ENCODE data around the gene FAM118B.
A peak's percentile ranks its signal among the peaks of the same experiment; 100 is the strongest.

Gene FAM118B

DNA sequence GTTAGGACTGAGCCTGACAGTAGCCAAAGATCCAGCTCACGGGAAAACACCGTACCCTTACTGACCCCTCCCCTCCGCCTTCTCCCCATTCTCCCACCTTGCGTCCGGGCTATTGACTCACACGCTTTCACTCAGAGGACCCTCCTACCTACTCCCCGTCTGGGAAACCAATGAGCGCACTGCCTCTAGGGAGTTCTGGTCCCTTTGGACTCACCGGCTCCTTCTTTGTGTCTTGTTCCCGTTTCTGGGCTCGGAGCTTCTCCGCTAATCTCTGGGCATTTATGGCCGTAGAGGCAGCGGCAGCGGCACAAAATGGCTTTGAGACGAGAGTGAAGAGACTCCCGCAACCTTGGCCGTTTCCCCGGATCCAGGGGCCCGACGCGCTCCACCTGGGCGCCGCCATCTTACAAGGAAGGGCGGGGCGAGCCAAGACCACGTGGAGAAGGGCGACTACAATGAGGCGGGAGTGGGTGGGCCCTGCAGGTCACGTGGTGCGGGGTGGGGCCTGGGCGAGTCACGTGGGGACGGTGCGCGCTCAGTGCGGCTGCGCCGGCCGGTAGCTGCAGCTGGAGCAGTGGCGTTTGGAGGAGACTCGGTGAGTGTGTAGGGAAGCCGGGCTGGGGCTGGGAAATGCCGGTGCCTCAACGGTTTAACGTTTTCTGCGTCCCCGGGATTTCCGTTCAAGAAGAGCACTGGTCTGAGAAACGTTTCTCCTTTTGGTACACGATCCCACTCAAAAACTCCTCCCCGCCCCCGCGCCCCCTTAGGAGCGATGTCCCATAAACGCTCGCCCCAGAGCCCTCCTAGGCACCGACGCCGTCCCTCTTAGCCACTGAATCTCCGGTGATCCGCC is at the start of gene FAM118B, which contains the start of gene RPUSD4:
FAM118B (plus strand) TSS at position 547 of the 853 bp plus-strand sequence. CDS start 23,220 bp downstream, outside the sequence.
RPUSD4 (minus strand) TSS at position 415 of the 853 bp plus-strand sequence; CDS start at position 403, 12 bp downstream.
- H3K4me3 ChIP-seq (ENCODE audit: low read depth, low read length): peak within 1 kb of the TSS; percentile 89
- peak within 1 kb of the TSS; percentile 86 for H2AFZ ChIP-seq (ENCODE audit: low read length, unreplicated experiment)
- H3K4me1 ChIP-seq (ENCODE audit: control insufficient read depth, insufficient read depth, low read length, unreplicated experiment): peaks cover 9% of the 10 kb centered on the region
- H3K27me3 ChIP-seq (ENCODE audit: insufficient read depth, low read length): no peaks in the 10 kb centered on the region
- H3K79me2 ChIP-seq (ENCODE audit: control insufficient read depth, insufficient read depth, low read length, unreplicated experiment): peaks cover 57% of the 10 kb centered on the region
- H3K36me3 ChIP-seq (ENCODE audit: insufficient read depth, low read length): no peaks in the 10 kb centered on the region; the same call in 1 of the 2 replicates
- H3K27ac ChIP-seq (ENCODE audit: low read depth, low read length): peak within 1 kb of the TSS; percentile 26; the same call in 1 of the 2 replicates

DNA sequence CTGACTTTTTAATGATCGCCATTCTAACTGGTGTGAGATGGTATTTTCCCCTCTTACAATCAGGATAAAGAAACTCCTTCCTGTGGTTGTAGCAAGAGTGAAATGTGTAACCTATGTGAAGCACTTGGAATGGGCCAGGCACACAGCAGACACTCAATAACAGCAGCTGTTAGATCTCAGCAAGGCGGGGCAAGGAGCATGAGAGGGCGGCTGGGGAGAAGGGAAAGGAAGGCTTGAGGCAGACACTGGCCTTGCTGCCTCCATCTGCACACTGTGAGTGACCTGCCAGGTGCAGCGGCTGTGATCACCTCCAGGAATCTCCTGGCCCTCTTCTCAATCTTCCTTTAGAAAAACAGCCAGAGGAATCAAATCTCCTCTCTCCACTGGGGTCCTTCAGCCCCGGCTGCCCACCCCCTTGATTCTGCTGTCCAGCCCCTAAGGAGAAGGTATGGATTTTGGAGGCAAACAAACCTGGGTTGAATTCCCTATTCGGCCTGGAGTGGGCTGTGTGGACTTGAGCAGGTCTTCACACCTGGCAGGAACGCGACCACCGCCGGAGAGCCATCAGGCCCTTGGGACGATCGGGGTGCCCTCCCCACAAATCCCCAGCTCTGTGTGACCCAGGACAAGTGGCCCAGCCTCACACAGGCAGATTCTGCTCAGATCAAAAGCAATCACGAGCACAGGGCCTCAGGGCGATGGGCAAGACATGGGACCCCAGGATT is 49.1 kb upstream of the FAM118B start:
- H2AFZ ChIP-seq (ENCODE audit: low read length, unreplicated experiment): no peak overlapping the region
- peaks cover 8% of the 10 kb centered on the region for H3K4me1 ChIP-seq (ENCODE audit: control insufficient read depth, insufficient read depth, low read length, unreplicated experiment)
- no peak overlapping the region for H3K27ac ChIP-seq (ENCODE audit: low read depth, low read length)

DNA sequence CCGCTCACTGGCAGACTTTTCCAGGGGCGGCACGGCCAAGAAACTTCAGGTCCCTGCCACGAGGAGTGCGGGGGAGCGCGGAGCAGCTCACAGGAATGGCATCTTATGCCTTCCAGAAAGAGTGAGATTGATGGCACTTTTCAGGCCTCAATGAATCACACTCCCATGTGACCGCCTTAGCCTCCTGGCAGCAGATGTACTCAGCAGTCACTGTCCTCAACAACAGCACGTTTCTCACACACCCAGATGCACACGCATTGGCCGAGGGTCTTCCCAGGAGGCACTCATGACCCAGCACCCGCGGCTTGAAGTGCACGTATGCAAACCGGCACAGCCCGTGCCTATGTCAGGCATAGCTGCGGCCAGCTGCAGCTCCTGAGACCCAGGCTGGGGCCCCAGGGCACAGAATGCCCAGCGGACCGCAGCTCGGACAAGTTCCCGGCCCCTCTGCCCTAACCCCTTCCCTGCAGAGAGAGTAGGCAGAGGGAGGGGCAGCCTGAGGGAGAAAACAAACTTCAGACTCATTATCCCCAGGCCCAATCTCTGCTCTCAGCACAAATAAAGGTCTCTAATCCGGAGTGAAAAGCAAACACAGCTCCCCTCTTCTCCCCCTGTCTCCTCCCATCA is 48.4 kb upstream of the FAM118B start:
- peaks cover 8% of the 10 kb centered on the region for H3K4me1 ChIP-seq (ENCODE audit: control insufficient read depth, insufficient read depth, low read length, unreplicated experiment)
- no peak overlapping the region for H3K4me3 ChIP-seq (ENCODE audit: low read depth, low read length)
- H3K27ac ChIP-seq (ENCODE audit: low read depth, low read length): no peak overlapping the region
- H3K27me3 ChIP-seq (ENCODE audit: insufficient read depth, low read length): peaks cover 14% of the 10 kb centered on the region; the same call in 1 of the 2 replicates
- H2AFZ ChIP-seq (ENCODE audit: low read length, unreplicated experiment): no peak overlapping the region
- H3K36me3 ChIP-seq (ENCODE audit: insufficient read depth, low read length): no peaks in the 10 kb centered on the region
- H3K79me2 ChIP-seq (ENCODE audit: control insufficient read depth, insufficient read depth, low read length, unreplicated experiment): no peaks in the 10 kb centered on the region

More for the DNA sequence above, 49.1 kb upstream of the FAM118B start:
- Histone ChIP-seq H3K79me2 (ENCODE audit: control insufficient read depth, insufficient read depth, low read length, unreplicated experiment) (no peaks in the 10 kb centered on the region), H3K4me3 (ENCODE audit: low read depth, low read length) (no peak overlapping the region), H3K36me3 (ENCODE audit: insufficient read depth, low read length) (no peaks in the 10 kb centered on the region), H3K27me3 (ENCODE audit: insufficient read depth, low read length) (peaks cover 9% of the 10 kb centered on the region; the same call in 1 of the 2 replicates)

DNA sequence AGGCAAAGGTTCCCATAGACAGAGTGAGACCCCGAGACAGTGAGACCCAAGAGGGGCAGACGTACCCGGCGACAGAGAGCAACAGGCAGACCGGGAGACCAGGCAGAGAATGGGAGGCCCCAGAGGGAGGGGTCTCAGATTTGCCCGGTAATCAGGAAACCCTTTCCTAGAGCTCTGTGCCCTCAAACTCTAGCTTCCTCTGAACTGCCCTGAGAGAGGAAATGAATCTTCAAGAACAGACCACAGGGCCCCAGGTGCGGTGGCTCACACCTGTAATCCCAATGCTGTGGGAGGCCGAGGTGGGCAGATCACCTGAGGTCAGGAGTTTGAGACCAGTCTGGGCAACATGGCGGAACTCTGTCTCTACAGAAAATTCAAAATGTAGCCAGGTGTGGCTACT is 47.8 kb upstream of the FAM118B start:
- peaks cover 8% of the 10 kb centered on the region for H3K4me1 ChIP-seq (ENCODE audit: control insufficient read depth, insufficient read depth, low read length, unreplicated experiment)

DNA sequence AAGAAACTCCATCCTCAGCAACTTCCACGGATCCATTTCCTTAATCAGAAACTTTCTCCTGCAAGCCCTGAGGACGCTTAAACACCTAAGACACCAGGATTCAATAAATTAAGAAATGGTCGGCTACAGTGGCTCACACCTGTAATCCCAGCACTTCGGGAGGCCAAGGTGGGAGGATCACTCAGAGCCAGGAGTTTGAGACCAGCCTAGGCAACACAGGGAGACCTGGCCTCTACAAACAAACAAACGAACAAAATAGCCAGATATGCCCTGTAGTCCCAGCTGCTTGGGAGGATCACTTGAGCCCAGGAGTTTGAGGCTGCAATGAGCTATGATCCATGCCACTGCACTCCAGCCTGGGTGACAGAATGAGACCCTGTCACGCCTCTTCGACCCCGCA is 46.8 kb upstream of the FAM118B start:
- Histone ChIP-seq H3K79me2 (ENCODE audit: control insufficient read depth, insufficient read depth, low read length, unreplicated experiment) (no peaks in the 10 kb centered on the region), H3K4me3 (ENCODE audit: low read depth, low read length) (no peak overlapping the region), H3K27me3 (ENCODE audit: insufficient read depth, low read length) (peaks cover 14% of the 10 kb centered on the region; the same call in 1 of the 2 replicates), H3K27ac (ENCODE audit: low read depth, low read length) (no peak overlapping the region), H3K4me1 (ENCODE audit: control insufficient read depth, insufficient read depth, low read length, unreplicated experiment) (peaks cover 8% of the 10 kb centered on the region), H2AFZ (ENCODE audit: low read length, unreplicated experiment) (no peak overlapping the region), H3K36me3 (ENCODE audit: insufficient read depth, low read length) (no peaks in the 10 kb centered on the region)

More for the DNA sequence above, 47.8 kb upstream of the FAM118B start:
- Histone ChIP-seq H3K79me2 (ENCODE audit: control insufficient read depth, insufficient read depth, low read length, unreplicated experiment) (no peaks in the 10 kb centered on the region), H3K36me3 (ENCODE audit: insufficient read depth, low read length) (no peaks in the 10 kb centered on the region), H3K27me3 (ENCODE audit: insufficient read depth, low read length) (peaks cover 14% of the 10 kb centered on the region; the same call in 1 of the 2 replicates), H3K27ac (ENCODE audit: low read depth, low read length) (no peak overlapping the region), H2AFZ (ENCODE audit: low read length, unreplicated experiment) (no peak overlapping the region), H3K4me3 (ENCODE audit: low read depth, low read length) (no peak overlapping the region)

DNA sequence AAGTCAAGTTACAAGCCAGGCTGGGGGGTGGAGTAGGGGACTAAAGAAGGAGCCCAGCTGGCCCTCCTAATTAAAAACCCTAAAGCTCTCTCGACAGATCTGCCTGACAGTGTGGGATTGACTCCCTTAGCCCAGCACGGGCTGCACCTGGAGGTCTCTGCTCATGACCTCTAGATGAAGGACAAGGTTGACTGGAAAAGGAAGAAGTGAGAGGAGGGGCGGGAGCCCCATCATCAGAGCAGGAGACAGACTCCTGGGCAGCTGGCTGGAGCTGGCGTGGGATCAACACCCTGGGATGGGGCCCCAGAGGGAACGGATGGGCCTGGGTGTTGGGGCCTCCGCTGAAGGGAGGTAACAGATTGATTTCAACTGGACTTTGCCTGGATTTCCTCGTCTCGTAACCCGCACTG is 46.3 kb upstream of the FAM118B start:
- no peak overlapping the region for H2AFZ ChIP-seq (ENCODE audit: low read length, unreplicated experiment)
- H3K27me3 ChIP-seq (ENCODE audit: insufficient read depth, low read length): peaks cover 14% of the 10 kb centered on the region; the same call in 1 of the 2 replicates
- H3K4me3 ChIP-seq (ENCODE audit: low read depth, low read length): no peak overlapping the region
- no peaks in the 10 kb centered on the region for H3K79me2 ChIP-seq (ENCODE audit: control insufficient read depth, insufficient read depth, low read length, unreplicated experiment)
- H3K36me3 ChIP-seq (ENCODE audit: insufficient read depth, low read length): no peaks in the 10 kb centered on the region
- H3K27ac ChIP-seq (ENCODE audit: low read depth, low read length): no peak overlapping the region
- H3K4me1 ChIP-seq (ENCODE audit: control insufficient read depth, insufficient read depth, low read length, unreplicated experiment): peaks cover 8% of the 10 kb centered on the region

DNA sequence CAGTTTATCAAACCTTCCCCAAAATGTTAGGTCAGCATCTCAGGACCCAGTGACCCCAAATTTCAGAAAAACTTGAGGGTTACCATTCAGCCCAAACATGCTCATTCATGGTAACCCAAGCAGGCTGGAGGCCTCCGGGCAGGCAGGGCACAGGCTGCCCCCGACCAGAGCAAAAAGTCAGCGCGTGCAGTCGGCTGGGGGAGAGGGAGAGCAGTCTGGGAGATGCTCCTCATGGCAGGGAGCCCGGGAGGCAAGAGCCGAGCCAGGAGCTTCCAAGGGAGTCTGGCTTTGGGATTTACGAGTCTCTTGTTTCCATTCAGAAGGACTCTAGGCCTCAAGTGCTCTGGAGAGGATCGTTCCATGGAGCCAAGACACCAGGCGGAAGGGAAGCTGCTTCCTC is 45.8 kb upstream of the FAM118B start:
- no peak overlapping the region for H3K4me3 ChIP-seq (ENCODE audit: low read depth, low read length)
- H3K79me2 ChIP-seq (ENCODE audit: control insufficient read depth, insufficient read depth, low read length, unreplicated experiment): no peaks in the 10 kb centered on the region
- peaks cover 8% of the 10 kb centered on the region for H3K4me1 ChIP-seq (ENCODE audit: control insufficient read depth, insufficient read depth, low read length, unreplicated experiment)
- H3K27ac ChIP-seq (ENCODE audit: low read depth, low read length): no peak overlapping the region
- peaks cover 14% of the 10 kb centered on the region; the same call in 1 of the 2 replicates for H3K27me3 ChIP-seq (ENCODE audit: insufficient read depth, low read length)
- H3K36me3 ChIP-seq (ENCODE audit: insufficient read depth, low read length): no peaks in the 10 kb centered on the region
- no peak overlapping the region for H2AFZ ChIP-seq (ENCODE audit: low read length, unreplicated experiment)

DNA sequence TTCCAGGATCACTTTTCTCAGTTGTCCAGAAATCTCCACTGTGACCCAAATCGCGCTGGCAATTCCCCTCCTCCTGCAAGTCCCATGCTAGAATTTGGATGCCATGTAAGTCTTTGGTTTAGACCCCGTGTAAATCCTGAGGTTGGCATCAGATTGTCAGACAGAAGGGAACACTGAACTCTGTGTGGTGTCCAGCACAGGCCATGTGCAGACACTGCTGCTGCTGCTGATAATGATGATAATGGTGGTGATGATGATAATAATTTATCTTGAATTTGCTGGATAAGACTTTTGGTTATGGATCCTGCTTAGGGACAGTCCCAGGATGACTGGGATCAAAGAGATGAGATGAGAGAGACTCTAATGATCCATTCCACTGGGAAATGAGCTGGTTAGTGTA is 45.2 kb upstream of the FAM118B start:
- H3K79me2 ChIP-seq (ENCODE audit: control insufficient read depth, insufficient read depth, low read length, unreplicated experiment): no peaks in the 10 kb centered on the region
- peaks cover 14% of the 10 kb centered on the region; the same call in 1 of the 2 replicates for H3K27me3 ChIP-seq (ENCODE audit: insufficient read depth, low read length)
- no peak overlapping the region for H3K4me3 ChIP-seq (ENCODE audit: low read depth, low read length)
- no peak overlapping the region for H2AFZ ChIP-seq (ENCODE audit: low read length, unreplicated experiment)
- H3K36me3 ChIP-seq (ENCODE audit: insufficient read depth, low read length): no peaks in the 10 kb centered on the region
- H3K27ac ChIP-seq (ENCODE audit: low read depth, low read length): no peak overlapping the region
- peaks cover 8% of the 10 kb centered on the region for H3K4me1 ChIP-seq (ENCODE audit: control insufficient read depth, insufficient read depth, low read length, unreplicated experiment)

DNA sequence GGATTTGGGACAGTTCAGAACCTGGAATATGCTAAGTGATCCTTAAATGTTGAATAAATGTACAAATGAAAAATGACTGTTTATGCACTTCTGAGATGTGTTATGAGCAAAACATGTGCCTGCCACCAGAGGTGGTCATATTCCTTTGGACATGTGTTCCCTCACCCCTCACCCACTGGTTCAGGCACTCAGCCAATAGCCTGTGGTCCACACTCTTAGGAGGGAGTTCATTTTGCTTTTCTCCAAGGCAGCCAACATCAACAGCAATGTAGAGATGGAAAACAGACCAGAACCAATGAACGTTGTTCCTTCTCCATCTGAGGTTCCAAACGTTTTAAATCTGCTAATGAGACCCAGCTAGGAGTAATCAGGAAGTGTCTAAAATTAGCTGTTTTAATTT is 44.1 kb upstream of the FAM118B start:
- H3K27ac ChIP-seq (ENCODE audit: low read depth, low read length): no peak overlapping the region
- H3K4me1 ChIP-seq (ENCODE audit: control insufficient read depth, insufficient read depth, low read length, unreplicated experiment): peaks cover 8% of the 10 kb centered on the region
- no peaks in the 10 kb centered on the region for H3K36me3 ChIP-seq (ENCODE audit: insufficient read depth, low read length)
- no peak overlapping the region for H3K4me3 ChIP-seq (ENCODE audit: low read depth, low read length)
- no peak overlapping the region for H2AFZ ChIP-seq (ENCODE audit: low read length, unreplicated experiment)
- peaks cover 18% of the 10 kb centered on the region; the same call in 1 of the 2 replicates for H3K27me3 ChIP-seq (ENCODE audit: insufficient read depth, low read length)
- H3K79me2 ChIP-seq (ENCODE audit: control insufficient read depth, insufficient read depth, low read length, unreplicated experiment): no peaks in the 10 kb centered on the region

DNA sequence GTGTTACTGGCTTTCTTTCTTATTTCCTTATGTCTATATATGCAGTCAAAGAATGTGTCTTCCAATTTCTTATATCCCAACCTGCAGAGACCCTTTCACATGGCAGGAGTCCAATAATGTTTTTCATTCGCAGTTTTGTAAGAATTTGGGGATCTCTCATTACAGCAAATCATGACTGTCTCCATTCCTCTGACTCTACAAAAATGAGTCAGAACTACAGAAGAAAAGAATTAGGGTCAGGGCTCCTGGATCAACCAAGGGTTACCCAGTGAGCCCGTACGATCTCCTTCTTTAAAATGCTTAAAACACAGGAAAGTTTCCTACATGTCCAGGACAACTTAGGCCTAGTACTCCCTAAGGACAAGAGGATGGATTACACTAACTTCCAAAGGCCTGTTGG is 42.3 kb upstream of the FAM118B start:
- Histone ChIP-seq H3K27me3 (ENCODE audit: insufficient read depth, low read length) (peaks cover 18% of the 10 kb centered on the region; the same call in 1 of the 2 replicates), H3K4me3 (ENCODE audit: low read depth, low read length) (no peak overlapping the region), H3K79me2 (ENCODE audit: control insufficient read depth, insufficient read depth, low read length, unreplicated experiment) (no peaks in the 10 kb centered on the region), H2AFZ (ENCODE audit: low read length, unreplicated experiment) (no peak overlapping the region), H3K36me3 (ENCODE audit: insufficient read depth, low read length) (no peaks in the 10 kb centered on the region), H3K27ac (ENCODE audit: low read depth, low read length) (no peak overlapping the region), H3K4me1 (ENCODE audit: control insufficient read depth, insufficient read depth, low read length, unreplicated experiment) (no peaks in the 10 kb centered on the region)
